GM18867 (cell line): ENCODE measurements around the gene PRAMEF14.
"Not testable (repeated sequence)": the region's sequence is repeated elsewhere in the genome, so short reads cannot be mapped to it uniquely, and the experiment has no call there.

Experiments
- ATAC-seq: cut with Tn5 transposase; IDR thresholded peaks from one replicate; pipeline ENCODE4 v1.9.1; 2021; ENCODE audit warnings: mild to moderate bottlenecking, moderate library complexity; ENCODE audit not compliant: unreplicated experiment

PRAMEF14 gene

GRCh38 chr1:13347034-13347433 is at the start of gene PRAMEF14:
TSS of gene PRAMEF14 (minus strand) at chr1:13347134. CDS start at chr1:13345314, 1,820 bp downstream.
- ATAC-seq, result not testable (repeated sequence)

GRCh38 chr1:13395311-13395710 is 48.4 kb upstream of the PRAMEF14 start:
- not testable (repeated sequence) for ATAC-seq

GRCh38 chr1:13394761-13395160 is 47.8 kb upstream of the PRAMEF14 start:
- ATAC-seq, result not testable (repeated sequence)

- not testable (repeated sequence) for ATAC-seq
Observed at GRCh38 chr1:13393004-13393403, 46.1 kb upstream of the PRAMEF14 start.

GRCh38 chr1:13389332-13389731 is 42.4 kb upstream of the PRAMEF14 start, which contains the start of gene PRAMEF17:
TSS of gene PRAMEF17 (plus strand) at chr1:13389632. CDS start at chr1:13389658, 26 bp downstream.
- ATAC-seq, result not testable (repeated sequence)

- not testable (repeated sequence) for ATAC-seq
Observed at GRCh38 chr1:13380380-13380779, 33.4 kb upstream of the PRAMEF14 start.

- not testable (repeated sequence) for ATAC-seq
Observed at GRCh38 chr1:13378983-13379382, 32.0 kb upstream of the PRAMEF14 start.

- not testable (repeated sequence) for ATAC-seq
Observed at GRCh38 chr1:13368544-13368943, 21.6 kb upstream of the PRAMEF14 start.

- not testable (repeated sequence) for ATAC-seq
Observed at GRCh38 chr1:13366536-13366935, 19.6 kb upstream of the PRAMEF14 start.

GRCh38 chr1:13364928-13365327 is 18.0 kb upstream of the PRAMEF14 start:
- not testable (repeated sequence) for ATAC-seq

- ATAC-seq, result not testable (repeated sequence)
Observed at GRCh38 chr1:13362364-13362763, 15.4 kb upstream of the PRAMEF14 start.

GRCh38 chr1:13356774-13357173 is 9.8 kb upstream of the PRAMEF14 start:
- ATAC-seq, result not testable (repeated sequence)

GRCh38 chr1:13354475-13354874 is 7.5 kb upstream of the PRAMEF14 start:
- ATAC-seq, result not testable (repeated sequence)

GRCh38 chr1:13353476-13353875 is 6.5 kb upstream of the PRAMEF14 start:
- ATAC-seq, result not testable (repeated sequence)

GRCh38 chr1:13342496-13342895 is 4.4 kb downstream of the PRAMEF14 start:
- not testable (repeated sequence) for ATAC-seq

- not testable (repeated sequence) for ATAC-seq
Observed at GRCh38 chr1:13315281-13315680, 31.7 kb downstream of the PRAMEF14 start, which contains the start of gene PRAMEF15. TSS of gene PRAMEF15 (plus strand) at chr1:13315581. CDS start at chr1:13318408, 2,827 bp downstream.

- not testable (repeated sequence) for ATAC-seq
Observed at GRCh38 chr1:13303239-13303638, 43.7 kb downstream of the PRAMEF14 start, which contains the start of gene PRAMEF33. TSS of gene PRAMEF33 (plus strand) at chr1:13303539. CDS start at chr1:13305955, 2,416 bp downstream.

GRCh38 chr1:13302197-13302596 is 44.7 kb downstream of the PRAMEF14 start:
- not testable (repeated sequence) for ATAC-seq

GRCh38 chr1:13298699-13299098 is 48.2 kb downstream of the PRAMEF14 start:
- not testable (repeated sequence) for ATAC-seq

GRCh38 chr1:13297216-13297931 is 49.6 kb downstream of the PRAMEF14 start:
- not testable (repeated sequence) for ATAC-seq
